IPS DF 6.9 (cell line): Measurements from ENCODE around the gene SSR4.

Source experiments
- DNase-seq: peaks from one replicate; pipeline ENCODE4 v3.0.0-alpha.2; 2013; ENCODE audit warnings: low read depth, low spot score
- H3K27ac ChIP-seq: one replicate; pipeline ENCODE4 v1.5.1; 2013; ENCODE audit warnings: low read length, control low read depth
- H3K27me3 ChIP-seq: 2 replicates; pipeline ENCODE4 v1.6.1; 2013; ENCODE audit warnings: mild to moderate bottlenecking, low read length; ENCODE audit not compliant: control insufficient read depth, insufficient read depth
- H3K36me3 ChIP-seq: 2 replicates; pipeline ENCODE4 v1.6.1; 2013; ENCODE audit warnings: low read length; ENCODE audit not compliant: control insufficient read depth, insufficient read depth
- H3K4me1 ChIP-seq: 2 replicates; pipeline ENCODE4 v1.6.1; 2013; ENCODE audit warnings: low read length; ENCODE audit not compliant: control insufficient read depth, insufficient read depth
- H3K4me3 ChIP-seq: 2 replicates; pipeline ENCODE4 v1.5.1; 2013; ENCODE audit warnings: mild to moderate bottlenecking, low read length
- H3K9me3 ChIP-seq: 2 replicates; pipeline ENCODE4 v1.6.1; 2013; ENCODE audit warnings: low read length, inconsistent platforms; ENCODE audit not compliant: control insufficient read depth, insufficient read depth
- WGBS: extraction: QIAGEN DNeasy Blood & Tissue Kit; methylation state at CpG from one replicate; pipeline ENCODE4 v1.1.7; 2013; ENCODE audit warnings: mixed read lengths, missing lambda C conversion rate; ENCODE audit not compliant: insufficient read length, insufficient coverage; 5-methylcytosine and 5-hydroxymethylcytosine counted together

The SSR4 gene

GRCh38 chrX:153820601-153821000 is 26.1 kb downstream of the SSR4 start:
- WGBS: no CpG with 5 or more reads among the region's 7 CpGs
- Histone ChIP-seq H3K27ac (no peak overlapping the region), H3K27me3 (no peaks in the 10 kb centered on the region), H3K4me1 (peaks cover 13% of the 10 kb centered on the region), H3K4me3 (no peak overlapping the region), H3K36me3 (no peaks in the 10 kb centered on the region), H3K9me3 (no peaks in the 10 kb centered on the region)
- no peak for DNase-seq

GRCh38 chrX:153821066-153821465 is 26.6 kb downstream of the SSR4 start:
- WGBS: no CpG with 5 or more reads among the region's 9 CpGs
- no peak overlapping the region for H3K4me3 ChIP-seq
- no peaks in the 10 kb centered on the region for H3K36me3 ChIP-seq
- DNase-seq: no peak
- no peaks in the 10 kb centered on the region for H3K27me3 ChIP-seq
- H3K4me1 ChIP-seq: peaks cover 13% of the 10 kb centered on the region
- no peaks in the 10 kb centered on the region for H3K9me3 ChIP-seq
- no peak overlapping the region for H3K27ac ChIP-seq

- no peaks in the 10 kb centered on the region for H3K36me3 ChIP-seq
- H3K27me3 ChIP-seq: no peaks in the 10 kb centered on the region
- H3K27ac ChIP-seq: no peak overlapping the region
- no peak overlapping the region for H3K4me3 ChIP-seq
- no CpG with 5 or more reads among the region's 10 CpGs for WGBS
- H3K9me3 ChIP-seq: no peaks in the 10 kb centered on the region
- no peak for DNase-seq
- H3K4me1 ChIP-seq: peaks cover 12% of the 10 kb centered on the region
Measured at GRCh38 chrX:153824348-153824747, 29.9 kb downstream of the SSR4 start.

GRCh38 chrX:153825042-153825441 is 30.6 kb downstream of the SSR4 start:
- no peaks in the 10 kb centered on the region for H3K9me3 ChIP-seq
- DNase-seq: no peak
- H3K36me3 ChIP-seq: no peaks in the 10 kb centered on the region; the same call in 1 of the 2 replicates
- no peaks in the 10 kb centered on the region for H3K27me3 ChIP-seq
- no peak overlapping the region for H3K27ac ChIP-seq
- H3K4me1 ChIP-seq: peaks cover 10% of the 10 kb centered on the region
- WGBS: no CpG with 5 or more reads among the region's 8 CpGs
- no peak overlapping the region for H3K4me3 ChIP-seq

GRCh38 chrX:153827016-153827415 is 32.5 kb downstream of the SSR4 start:
- WGBS: no CpG with 5 or more reads among the region's 3 CpGs
- H3K9me3 ChIP-seq: no peaks in the 10 kb centered on the region
- H3K36me3 ChIP-seq: no peaks in the 10 kb centered on the region; the same call in 1 of the 2 replicates
- peaks cover 10% of the 10 kb centered on the region for H3K4me1 ChIP-seq
- H3K4me3 ChIP-seq: no peak overlapping the region
- H3K27ac ChIP-seq: no peak overlapping the region
- DNase-seq: no peak
- no peaks in the 10 kb centered on the region for H3K27me3 ChIP-seq

GRCh38 chrX:153827903-153828302 is 33.4 kb downstream of the SSR4 start:
- Histone ChIP-seq H3K27ac (no peak overlapping the region), H3K27me3 (no peaks in the 10 kb centered on the region), H3K4me3 (peak overlapping the region; percentile 8; the same call in 1 of the 2 replicates), H3K9me3 (no peaks in the 10 kb centered on the region), H3K4me1 (peaks cover 8% of the 10 kb centered on the region), H3K36me3 (no peaks in the 10 kb centered on the region; the same call in 1 of the 2 replicates)
- no CpG with 5 or more reads among the region's 9 CpGs for WGBS
- DNase-seq: no peak

GRCh38 chrX:153828308-153828707 is 33.8 kb downstream of the SSR4 start:
- peaks cover 8% of the 10 kb centered on the region for H3K4me1 ChIP-seq
- H3K27ac ChIP-seq: no peak overlapping the region
- WGBS: no CpG with 5 or more reads among the region's 17 CpGs
- DNase-seq: no peak
- no peaks in the 10 kb centered on the region for H3K9me3 ChIP-seq
- H3K4me3 ChIP-seq: peak overlapping the region; percentile 76; the same call in 1 of the 2 replicates
- no peaks in the 10 kb centered on the region; the same call in 1 of the 2 replicates for H3K36me3 ChIP-seq
- H3K27me3 ChIP-seq: no peaks in the 10 kb centered on the region

- H3K36me3 ChIP-seq: no peaks in the 10 kb centered on the region; the same call in 1 of the 2 replicates
- peaks cover 8% of the 10 kb centered on the region for H3K4me1 ChIP-seq
- no peak overlapping the region for H3K27ac ChIP-seq
- peak overlapping the region; percentile 76 for H3K4me3 ChIP-seq
- H3K9me3 ChIP-seq: no peaks in the 10 kb centered on the region
- no peak for DNase-seq
- WGBS: no CpG with 5 or more reads among the region's 50 CpGs
- no peaks in the 10 kb centered on the region for H3K27me3 ChIP-seq
Measured at GRCh38 chrX:153828723-153829548, 34.5 kb downstream of the SSR4 start.

- Histone ChIP-seq H3K27me3 (no peaks in the 10 kb centered on the region), H3K4me3 (peak overlapping the region; percentile 76)
Measured at GRCh38 chrX:153829549-153829798, 35.0 kb downstream of the SSR4 start.

GRCh38 chrX:153829799-153830639 is 35.6 kb downstream of the SSR4 start, which contains the start of gene PDZD4:
PDZD4 (minus strand) TSS chrX:153830544; CDS start chrX:153830298, 246 bp downstream.
- no peak for DNase-seq
- Histone ChIP-seq H3K4me1 (peaks cover 3% of the 10 kb centered on the region), H3K36me3 (no peaks in the 10 kb centered on the region; the same call in 1 of the 2 replicates), H3K27me3 (no peaks in the 10 kb centered on the region), H3K9me3 (no peaks in the 10 kb centered on the region), H3K4me3 (peak within 1 kb of the TSS; percentile 76), H3K27ac (no peak within 1 kb of the TSS)
- WGBS: no CpG with 5 or more reads among the region's 97 CpGs

More at GRCh38 chrX:153829549-153829798, 35.0 kb downstream of the SSR4 start:
- WGBS: no CpG with 5 or more reads among the region's 27 CpGs
- Histone ChIP-seq H3K4me1 (peaks cover 6% of the 10 kb centered on the region), H3K9me3 (no peaks in the 10 kb centered on the region), H3K36me3 (no peaks in the 10 kb centered on the region; the same call in 1 of the 2 replicates), H3K27ac (no peak overlapping the region)
- no peak for DNase-seq
